ENCODE data around the gene IFI35. TPM values are rescaled to one million over a fixed set of nuclear protein-coding genes. Genes with fewer than 3 reads are reported as not detected.

The IFI35 gene
- total and polyA plus RNA-seq, 2 of the 8 experiments (the other 6 are each of a cell fraction or from before 2014, with no cell fraction given), result 2.5 to 4.7 TPM

- Histone ChIP-seq H3K79me1 (ENCODE audit: low read depth, low read length) (peaks cover 6% of the 10 kb centered on the region; the same call in 1 of the 2 replicates), H2BK20ac (ENCODE audit: low read length) (no peak overlapping the region), H3K56ac (replicated peaks; ENCODE audit: insufficient read length, low read depth, low read length) (no peak overlapping the region), H3K23me2 (ENCODE audit: low read depth, low read length) (peaks cover 7% of the 10 kb centered on the region), H4K8ac (ENCODE audit: extremely low read depth, insufficient read depth, low read length) (no peak overlapping the region), H2BK5ac (ENCODE audit: low read depth, low read length) (no peak overlapping the region), H3K9ac (replicated peaks in 1 of 4; ENCODE audit: extremely low read depth in 1 of 4, low read depth in 3 of 4, low read length in 3 of 4) (no peak overlapping the region), H3K27ac (ENCODE audit: low read depth, low read length) (no peak overlapping the region), H3K36me3 (ENCODE audit: control insufficient read depth in 2 of 4, insufficient read depth in 4 of 4, low read length in 3 of 4) (peaks cover 6 to 32% (median 21%) of the 10 kb centered on the region in 4 experiments; a peak in 6 of 8 replicates), H2BK15ac (ENCODE audit: low read length) (no peak overlapping the region), H2AK5ac (ENCODE audit: low read depth, low read length) (no peak overlapping the region), H3K4ac (replicated peaks; ENCODE audit: insufficient read length, low read depth, low read length) (no peak overlapping the region), H4K20me1 (replicated peaks in 1 of 2; ENCODE audit: control insufficient read depth in 1 of 2, insufficient read depth in 2 of 2, low read length in 2 of 2) (peaks cover 0 to 3% of the 10 kb centered on the region in 2 experiments), H3K9me3 (ENCODE audit: insufficient read depth in 2 of 2, low read depth in 1 of 2, low read length in 1 of 2) (no peaks in the 10 kb centered on the region), H3K4me1 (replicated peaks in 1 of 4; ENCODE audit: control insufficient read depth in 3 of 4, insufficient read depth in 4 of 4, low read length in 3 of 4) (peaks cover 0 to 8% (median 3%) of the 10 kb centered on the region in 4 experiments; a peak in 2 of 7 replicates), H3K4me3 (ENCODE audit: extremely low read depth in 1 of 4, insufficient read depth in 2 of 4, low read depth in 3 of 4, low read length in 4 of 4) (no peak overlapping the region), H4K5ac (ENCODE audit: insufficient read length, low read depth, low read length) (no peak overlapping the region), H2AFZ (ENCODE audit: low read length) (no peak overlapping the region), H4K91ac (replicated peaks; ENCODE audit: insufficient read length, low read length) (no peak overlapping the region), H3K23ac (ENCODE audit: insufficient read length) (no peak overlapping the region), H3K14ac (ENCODE audit: insufficient read length) (no peak overlapping the region), H3K18ac (ENCODE audit: extremely low read depth, low read length) (no peak overlapping the region), H3K79me2 (ENCODE audit: control insufficient read depth in 1 of 2, insufficient read depth in 2 of 2, low read length in 2 of 2) (peaks cover 0 to 17% of the 10 kb centered on the region in 2 experiments; a peak in 3 of 4 replicates), H3K27me3 (replicated peaks in 1 of 4; ENCODE audit: control insufficient read depth in 3 of 4, extremely low read depth in 1 of 4, insufficient read depth in 3 of 4, low read length in 3 of 4) (no peaks in the 10 kb centered on the region), H3K4me2 (ENCODE audit: insufficient read depth in 1 of 2, low read depth in 2 of 2, low read length in 2 of 2) (no peak overlapping the region), H2BK120ac (replicated peaks; ENCODE audit: low read depth, low read length) (no peak overlapping the region), H2BK12ac (ENCODE audit: low read depth, low read length) (no peak overlapping the region)
- CTCF ChIA-PET (ENCODE audit: partially characterized antibody), result interaction anchor here (0.6 to 3.3 kb wide), 3 partner anchors 12 to 376 kb away, joined by 3 to 14 read pairs (median 4); partner anchors contain the start of genes RPL27 and TUBG1
- DNase-seq (ENCODE audit: low read depth in 1 of 2, low spot score in 2 of 2) (no peak), FAIRE-seq (no peak)
- POLR2A ChIA-PET (ENCODE audit: partially characterized antibody), result interaction anchor here (0.6 to 7.1 kb wide), 3 partner anchors 12 to 672 kb away, joined by 3 to 57 read pairs (median 3); partner anchors contain the start of gene RPL27
- WGBS, 2 experiments (ENCODE audit: extremely low coverage in 1 of 2, insufficient coverage in 1 of 2, insufficient read length in 1 of 2, insufficient replicate concordance in 2 of 2, low coverage in 1 of 2, low lambda C conversion rate in 2 of 2, missing lambda C conversion rate in 1 of 2), result 0% methylated on average over 1 of the region's 1 CpG; no CpG with 5 or more reads in 1 of the 2 experiments
- no peak for TF ChIP-seq ATF3 (IDR thresholded peaks at IDR 0.05; ENCODE audit: insufficient read depth, low read depth, low read length)
Observed at GRCh38 chr17:42985225-42985624, 21.4 kb upstream of the IFI35 start.

Measured in H1 (cell line).